GM18951 (cell line): ENCODE data around the gene AFF3.

Source experiments
- POLR2A ChIP-seq: IDR thresholded peaks from 4 replicates; pipeline ENCODE4 v1.6.1; 2011; ENCODE audit warnings: mild to moderate bottlenecking; ENCODE audit not compliant: insufficient read length, insufficient read depth; ENCODE audit errors: extremely low read depth
- in situ Hi-C: fragments of 300-500 bp; cut with MboI; formaldehyde crosslinking; loops from one replicate; pipeline ENCODE4 v1.12.0; 2022; ENCODE audit warnings: low sequenced_read_pairs, mixed read lengths, inconsistent platforms; ENCODE audit not compliant: unreplicated experiment

The AFF3 gene

GRCh38 chr2:99637159-99637697, 505.2 kb downstream of the AFF3 start:
- no peak for TF ChIP-seq POLR2A
- in situ Hi-C loops, result no loop called here

DNA sequence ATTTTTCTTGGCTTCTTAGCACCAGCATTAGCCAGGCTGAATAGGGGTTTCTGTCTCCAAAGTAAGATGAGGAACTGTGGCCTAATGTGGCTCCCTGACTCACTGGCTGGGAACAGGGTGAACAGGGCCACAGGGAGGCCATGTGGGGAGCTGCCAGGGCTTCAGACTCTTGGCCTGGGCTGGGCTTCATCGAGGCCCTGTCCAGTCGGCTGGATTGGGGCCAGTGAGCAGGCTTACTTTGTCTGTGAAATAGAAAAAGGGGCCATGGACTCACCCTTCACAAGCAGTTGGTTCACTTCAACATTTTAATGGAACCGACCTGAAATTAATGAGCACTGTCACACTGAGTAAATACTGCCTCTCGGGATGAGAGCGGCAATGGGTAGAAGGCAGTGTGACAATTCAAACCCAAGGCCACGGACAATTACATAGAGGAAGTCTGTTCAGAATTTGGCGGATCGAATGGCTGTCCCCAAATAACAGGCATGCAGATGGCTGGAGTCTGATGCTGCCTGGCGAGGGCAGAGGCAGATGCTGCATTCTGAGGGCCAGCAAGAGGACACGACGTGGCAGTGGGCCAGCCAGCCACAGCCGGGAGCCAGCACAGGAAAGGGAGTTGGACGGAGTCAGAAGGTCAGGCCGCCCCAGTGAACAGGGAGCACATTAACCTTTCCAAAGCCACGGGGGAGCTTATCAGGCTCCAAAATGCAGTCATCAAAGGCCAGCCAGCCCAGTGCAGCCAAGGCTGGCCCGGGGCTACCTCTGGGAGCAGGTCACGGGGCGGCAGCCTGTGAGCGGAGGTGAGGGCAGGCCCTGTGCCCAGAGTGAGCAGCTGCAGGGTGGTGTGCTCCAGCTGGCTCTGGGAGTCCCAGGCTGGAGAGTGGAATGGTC, 506.0 kb downstream of the AFF3 start:
- no peak for TF ChIP-seq POLR2A
- in situ Hi-C loops, result no loop called here

GRCh38 chr2:99635710-99636109, 506.7 kb downstream of the AFF3 start:
- in situ Hi-C loops, result no loop called here
- no peak for TF ChIP-seq POLR2A

DNA sequence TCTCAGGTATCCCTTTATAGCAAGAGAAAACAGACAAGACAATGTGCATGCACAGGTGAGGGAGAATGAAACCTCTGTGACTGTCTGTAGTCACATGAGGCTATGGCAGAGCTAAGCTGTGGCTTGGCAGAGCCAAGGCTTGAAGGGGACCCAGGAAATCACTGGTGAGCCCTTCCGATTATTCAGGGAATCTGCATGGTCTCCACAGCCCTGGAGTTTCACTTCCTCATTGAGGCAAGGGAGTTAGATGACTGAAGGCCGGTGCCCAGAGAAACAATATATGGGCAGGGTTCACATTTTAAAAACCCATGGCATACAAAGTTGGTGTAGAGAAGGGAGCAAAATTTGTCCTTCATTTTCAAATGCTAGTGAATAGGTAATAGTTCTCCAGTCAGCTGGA, 508.2 kb downstream of the AFF3 start:
- in situ Hi-C loops, result no loop called here
- TF ChIP-seq POLR2A, result no peak

DNA sequence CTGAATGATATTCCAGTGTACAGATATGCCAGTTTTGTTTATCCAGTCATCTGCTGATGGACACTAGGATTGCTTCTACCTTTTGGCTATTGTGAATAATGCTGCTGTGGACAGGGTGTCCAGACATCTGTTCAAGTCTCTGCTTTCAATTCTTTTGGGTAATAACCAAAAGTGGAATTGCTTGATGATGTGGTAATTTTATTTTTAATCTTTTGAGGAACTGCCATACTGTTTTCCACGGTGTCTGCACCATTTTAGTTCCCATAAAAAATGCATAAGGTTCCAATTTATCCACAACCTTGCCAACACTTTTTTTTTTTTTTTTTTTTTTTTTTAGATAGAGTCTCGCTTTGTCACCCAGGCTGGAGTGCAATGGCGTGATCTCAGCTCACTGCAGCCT, 510.7 kb downstream of the AFF3 start:
- in situ Hi-C loops, result no loop called here
- TF ChIP-seq POLR2A, result no peak

DNA sequence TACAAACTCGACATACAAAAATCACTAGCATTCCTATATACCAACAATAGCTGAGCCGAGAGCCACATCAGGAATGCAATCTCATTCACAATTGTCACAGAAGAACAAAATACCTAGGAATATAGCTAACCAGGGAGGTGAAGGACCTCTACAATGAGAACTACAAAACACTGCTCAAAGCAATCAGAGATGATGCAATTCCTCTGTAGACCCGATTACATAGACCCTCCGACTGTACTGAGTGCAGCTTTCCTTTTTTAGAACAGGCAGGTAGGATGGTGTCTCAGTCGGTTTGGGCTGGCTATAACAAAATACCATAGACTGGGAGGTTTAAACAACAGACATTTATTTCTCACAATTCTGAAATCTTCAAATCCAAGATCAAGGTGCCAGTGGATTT, 513.1 kb downstream of the AFF3 start:
- TF ChIP-seq POLR2A, result no peak
- in situ Hi-C loops, result no loop called here

DNA sequence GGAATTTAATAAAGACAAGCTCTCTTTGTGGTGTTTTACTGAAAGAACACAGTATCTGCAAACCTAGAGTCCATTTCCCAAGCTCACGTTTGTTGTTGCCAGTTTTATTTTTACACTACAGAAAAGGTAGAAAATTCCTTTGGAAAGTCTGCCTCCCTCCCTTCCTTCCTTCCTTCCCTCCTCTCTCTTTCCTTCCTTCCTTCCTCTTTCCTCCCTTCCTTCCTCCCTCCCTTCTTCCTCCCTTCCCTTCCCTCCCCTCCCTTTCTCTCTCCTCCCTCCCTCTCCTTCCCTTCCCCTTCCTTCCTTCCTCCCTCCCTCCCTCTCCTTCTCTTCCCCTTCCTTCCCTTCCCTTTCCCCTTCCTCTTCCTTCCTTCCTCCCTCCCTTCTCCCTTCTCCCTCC, 516.2 kb downstream of the AFF3 start:
- no peak for TF ChIP-seq POLR2A
- in situ Hi-C loops, result no loop called here

DNA sequence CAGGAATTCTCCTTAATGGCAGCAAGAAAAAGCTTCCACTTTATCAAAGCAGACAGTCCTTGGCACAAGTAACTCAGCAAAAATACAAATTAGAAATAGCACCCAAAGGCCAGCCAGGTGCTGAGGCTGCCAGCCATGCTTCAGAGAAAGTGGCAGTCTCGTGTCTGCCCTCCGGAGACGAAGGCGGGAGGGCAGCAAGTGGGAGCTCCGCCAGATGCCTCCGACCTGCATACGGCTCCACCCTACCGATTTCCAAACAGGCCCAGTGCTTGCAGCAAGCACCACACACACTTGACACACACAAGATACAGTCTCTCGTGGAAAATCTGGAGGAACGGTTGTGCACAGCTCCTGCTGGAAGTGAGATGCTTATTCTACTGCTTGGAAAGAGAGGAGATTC, 517.7 kb downstream of the AFF3 start:
- no peak for TF ChIP-seq POLR2A
- in situ Hi-C loops, result no loop called here

GRCh38 chr2:99623613-99624012, 518.8 kb downstream of the AFF3 start:
- in situ Hi-C loops, result no loop called here
- TF ChIP-seq POLR2A, result no peak

DNA sequence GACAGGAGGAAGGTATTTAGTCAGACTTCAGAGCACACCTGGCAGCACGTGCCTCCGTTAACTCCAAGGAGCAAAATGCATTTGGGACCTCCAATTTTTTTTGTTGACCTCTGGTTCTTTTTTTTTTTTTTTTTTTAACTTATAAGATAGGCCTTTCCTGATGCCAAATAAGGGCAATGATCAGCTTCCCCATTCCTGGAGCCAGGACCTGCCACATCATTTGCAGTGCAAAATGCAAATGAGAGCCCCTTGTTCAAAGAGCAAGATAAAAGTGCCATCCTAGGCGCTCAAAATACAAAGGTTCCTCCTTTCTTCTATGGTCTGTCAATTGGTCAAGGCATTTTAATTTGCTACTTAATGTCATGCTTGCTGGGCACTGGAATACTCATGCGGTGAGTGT, 519.4 kb downstream of the AFF3 start:
- in situ Hi-C loops, result no loop called here
- no peak for TF ChIP-seq POLR2A

DNA sequence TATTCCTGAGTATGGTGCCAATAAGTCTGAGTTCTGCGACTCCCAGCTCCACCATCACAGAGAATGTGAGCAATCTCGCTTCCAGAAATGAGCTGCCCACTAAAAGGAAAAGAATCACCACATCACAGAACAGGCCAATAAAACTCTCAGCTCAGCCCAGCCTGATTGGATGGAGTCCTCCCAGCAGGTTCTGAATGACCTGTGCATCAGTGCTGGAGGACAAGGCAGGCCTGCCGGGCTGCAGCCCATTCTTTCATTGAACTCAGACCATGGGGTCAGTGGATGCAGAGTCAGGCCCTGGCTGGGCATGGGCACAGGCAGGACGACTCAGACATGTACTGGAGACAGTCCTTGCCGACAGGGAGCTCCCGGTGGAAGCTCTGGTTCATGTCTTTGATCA, 519.9 kb downstream of the AFF3 start:
- no peak for TF ChIP-seq POLR2A
- in situ Hi-C loops, result no loop called here

DNA sequence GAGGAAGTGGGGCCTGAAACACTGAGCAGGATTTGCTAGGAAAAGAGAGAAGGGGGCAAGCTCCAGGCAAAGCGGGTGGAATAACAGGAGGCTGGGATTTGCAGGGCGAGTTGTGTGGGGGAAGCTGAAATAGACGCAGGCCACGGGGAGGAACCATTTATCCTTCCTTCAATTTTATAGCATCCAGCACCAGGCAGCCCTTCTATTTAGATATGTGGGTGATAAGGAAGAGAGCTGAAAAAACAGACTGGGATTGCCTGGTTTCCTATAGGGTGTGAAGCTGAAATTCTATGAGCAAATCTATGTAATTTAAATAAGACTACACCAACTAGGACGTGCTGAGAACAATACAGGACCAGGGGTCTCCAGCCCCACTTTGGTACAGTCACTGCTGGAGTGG, 520.6 kb downstream of the AFF3 start:
- TF ChIP-seq POLR2A, result no peak
- in situ Hi-C loops, result no loop called here

DNA sequence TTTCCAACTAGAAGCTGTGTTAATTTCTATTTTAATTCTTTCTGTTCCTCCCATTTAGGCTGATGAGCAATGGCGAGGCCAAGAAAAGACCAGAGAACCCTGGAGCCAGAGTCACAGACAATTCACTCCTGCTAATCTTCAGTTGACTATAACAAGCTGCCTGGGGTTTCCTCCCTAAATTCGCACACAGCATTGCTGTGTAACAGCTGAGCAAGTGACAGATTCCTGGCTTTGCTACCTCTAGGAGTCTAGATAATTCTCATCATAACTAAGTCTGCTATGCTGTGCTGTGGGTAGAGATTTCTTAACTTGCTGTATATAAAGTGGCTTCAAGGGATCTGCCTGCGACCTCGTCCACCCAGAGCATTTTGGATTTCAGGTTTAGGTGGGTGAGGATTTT, 521.3 kb downstream of the AFF3 start:
- in situ Hi-C loops, result no loop called here
- TF ChIP-seq POLR2A, result no peak

DNA sequence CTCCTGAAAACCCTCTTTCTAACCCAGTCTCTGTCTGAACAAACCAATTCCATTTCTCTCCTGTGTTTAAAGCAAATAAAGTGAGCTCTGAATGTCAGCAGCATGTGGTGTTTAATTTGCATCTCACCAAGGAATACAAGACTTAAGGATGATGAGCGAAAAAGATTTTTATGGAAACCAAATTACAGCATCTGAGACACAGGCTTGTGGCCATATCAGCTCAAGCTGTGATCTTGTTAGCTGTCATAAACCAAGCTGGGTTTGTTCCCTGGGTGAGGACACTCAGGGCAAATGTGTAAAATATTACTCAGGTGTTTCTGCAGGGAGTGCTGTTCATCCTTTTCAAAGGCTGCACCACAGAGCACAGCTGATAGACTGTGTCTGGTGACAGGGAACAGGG, 523.2 kb downstream of the AFF3 start:
- TF ChIP-seq POLR2A, result no peak
- in situ Hi-C loops, result no loop called here
